Heart left ventricle (tissue), 16 donors: Measurements from ENCODE around the gene CHMP1A. TPM values are rescaled to one million over a fixed set of nuclear protein-coding genes. Genes with fewer than 3 reads are reported as not detected.

Source experiments
- ATAC-seq, 4 donors: fragments of 200-7000 bp; cut with Tn5 transposase; one replicate each; pipeline ENCODE4 v1.9.1; 2020 to 2022; ENCODE audit warnings: moderate library complexity in 4 of 4, mild to moderate bottlenecking in 3 of 4, moderate number of reproducible peaks in 1 of 4
- DNase-seq, 5 donors: peaks; one replicate each; pipeline ENCODE4 v3.0.0-alpha.2; 2020
- H3K27ac ChIP-seq, 12 donors: fragments of 200-600 bp; sonication (generic) in 4 of 12; one replicate each; pipeline versions ENCODE4 v1.5.0 to v1.8.0; 2016 to 2022; ENCODE audit warnings: mild to moderate bottlenecking in 2 of 12
- H3K27me3 ChIP-seq, 9 donors: fragments of 200-600 bp; sonication (generic) in 2 of 9; one replicate each; pipeline versions ENCODE4 v1.5.1 to v1.8.0; 2016 to 2022; ENCODE audit warnings: mild to moderate bottlenecking in 3 of 9
- H3K36me3 ChIP-seq, 9 donors: fragments of 200-600 bp; sonication (generic) in 2 of 9; one replicate each; pipeline versions ENCODE4 v1.5.0 to v1.8.0; 2018 to 2022; ENCODE audit warnings: mild to moderate bottlenecking in 2 of 9
- H3K4me1 ChIP-seq, 12 donors: fragments of 200-600 bp; sonication (generic) in 4 of 12; one replicate each; pipeline versions ENCODE4 v1.5.0 to v1.8.0; 2016 to 2022; ENCODE audit warnings: mild to moderate bottlenecking in 3 of 12
- H3K4me3 ChIP-seq, 12 donors: fragments of 200-600 bp; sonication (generic) in 4 of 12; one replicate each; pipeline versions ENCODE4 v1.5.0 to v1.8.0; 2017 to 2022; ENCODE audit warnings: mild to moderate bottlenecking in 9 of 12, moderate library complexity in 4 of 12
- H3K9me3 ChIP-seq, 12 donors: fragments of 200-600 bp; sonication (generic) in 4 of 12; one replicate each; pipeline versions ENCODE4 v1.5.0 to v1.8.0; 2016 to 2022; ENCODE audit warnings: mild to moderate bottlenecking in 1 of 12
- POLR2A ChIP-seq, 2 donors: fragments of 450-650 bp; IDR thresholded peaks; one replicate each; pipeline ENCODE4 v1.6.1; 2017; ENCODE audit warnings: antibody characterized with exemption in 2 of 2, mild to moderate bottlenecking in 2 of 2, moderate library complexity in 2 of 2
- WGBS, 4 donors: extraction: QIAGEN DNeasy Blood & Tissue Kit in 2 of 4; methylation state at CpG; one replicate each; pipeline versions ENCODE4 v1.1.5 to v1.1.7; 2013 to 2018; 5-methylcytosine and 5-hydroxymethylcytosine counted together
- intact Hi-C, 10 donors: fragments of 100-400 bp; cut with DNase I; formaldehyde crosslinking; loops; one replicate each; pipeline versions ENCODE4 v1.11.1 to v1.14.2; 2022
- polyA plus RNA-seq, 2 donors: library from polyadenylated mRNA; stranded (reverse); fragments of 200-250 nt; gene quantifications; one replicate each; pipeline ENCODE4 v1.2.3, GENCODE V29; 2013
- total RNA-seq, 9 donors: library from RNA; depleted of rRNA in 2 of 9; stranded (reverse); fragments of >200 nt in 2 of 9; fragmentation: NEBNext Ultra II Directional in 3 of 9; extraction: Animal tissue kit (Norgen Biotek cat#: 25700) in 3 of 9; gene quantifications; one replicate each; pipeline versions ENCODE4 v1.1.0 to v1.2.4, GENCODE V29; 2016 to 2023
- TF ChIP-seq, protein P1 (sequence below), 12 donors: fragments of 200-600 bp; sonication (generic) in 4 of 12; IDR thresholded peaks; one replicate each; pipeline versions ENCODE4 v1.5.0 to v1.8.0; 2018 to 2022; ENCODE audit warnings: antibody characterized with exemption in 12 of 12, mild to moderate bottlenecking in 5 of 12
- donor health status: ischemic (EF 13 %, LVEDD 7.1; RV severe dilation, severe dysfunction).
- donor health status: healthy with polysubstance abuse.
- donor health status: DM: no; HTN: yes; CAD: no.
- donor health status: DM: no; HTN: no; CAD: no.
- donor health status: ischemic (EF 25% LVEDD 6.9; RV normal size, moderate dysfunction).
- donor health status: ischemic (EF 25% LVEDD 5.7; RV mildly dilated, moderate dysfunction).
- donor health status: healthy.
- donor health status: DM: yes; HTN: yes; CAD: no.
- donor health status: ischemic (EF 35%, LVEDD 5.7; RV mildly dilated, moderate dysfunction).
- donor health status: nonischemic (EF 11% LVEDD 7.7; RV severe dilation, severe dysfunction).
- donor health status: DM: yes; HTN: yes; CAD: no.
- donor health status: PGD.
- donor health status: ischemic (EF 29% LVEDD 5.4; RV normal size, mild dysfunction).
- donor health status: nonischemic (EF 23%, LVEDD 6.1; RV moderate dilation, normal function).

CHMP1A gene
- total and polyA plus RNA-seq, 11 donors, result 29.3 to 86.3 (median 44.6) TPM

DNA sequence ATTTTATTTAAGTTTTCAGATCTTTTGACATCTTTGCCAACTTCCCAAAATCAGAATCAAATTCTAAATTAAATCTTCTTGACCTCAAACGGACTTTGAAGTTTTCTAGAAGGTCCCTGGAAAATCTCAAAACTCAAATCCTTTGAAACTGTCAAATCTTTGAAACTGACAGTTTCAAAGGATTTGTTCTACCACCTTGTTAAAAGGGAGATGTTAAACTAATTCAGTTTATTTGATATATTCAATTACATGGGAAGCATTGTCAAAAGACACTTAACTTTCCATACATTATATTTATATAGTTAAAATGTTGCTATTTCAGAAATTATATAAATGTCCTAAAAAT lies 47.4 kb downstream of the CHMP1A start:
- H3K4me1 ChIP-seq, result no peaks in the 10 kb centered on the region
- TF ChIP-seq, protein P1, sequence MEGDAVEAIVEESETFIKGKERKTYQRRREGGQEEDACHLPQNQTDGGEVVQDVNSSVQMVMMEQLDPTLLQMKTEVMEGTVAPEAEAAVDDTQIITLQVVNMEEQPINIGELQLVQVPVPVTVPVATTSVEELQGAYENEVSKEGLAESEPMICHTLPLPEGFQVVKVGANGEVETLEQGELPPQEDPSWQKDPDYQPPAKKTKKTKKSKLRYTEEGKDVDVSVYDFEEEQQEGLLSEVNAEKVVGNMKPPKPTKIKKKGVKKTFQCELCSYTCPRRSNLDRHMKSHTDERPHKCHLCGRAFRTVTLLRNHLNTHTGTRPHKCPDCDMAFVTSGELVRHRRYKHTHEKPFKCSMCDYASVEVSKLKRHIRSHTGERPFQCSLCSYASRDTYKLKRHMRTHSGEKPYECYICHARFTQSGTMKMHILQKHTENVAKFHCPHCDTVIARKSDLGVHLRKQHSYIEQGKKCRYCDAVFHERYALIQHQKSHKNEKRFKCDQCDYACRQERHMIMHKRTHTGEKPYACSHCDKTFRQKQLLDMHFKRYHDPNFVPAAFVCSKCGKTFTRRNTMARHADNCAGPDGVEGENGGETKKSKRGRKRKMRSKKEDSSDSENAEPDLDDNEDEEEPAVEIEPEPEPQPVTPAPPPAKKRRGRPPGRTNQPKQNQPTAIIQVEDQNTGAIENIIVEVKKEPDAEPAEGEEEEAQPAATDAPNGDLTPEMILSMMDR (IDR thresholded peaks at IDR 0.05), result no peak
- TF ChIP-seq POLR2A (IDR thresholded peaks at IDR 0.05), result no peak
- no peak overlapping the region for H3K4me3 ChIP-seq
- H3K36me3 ChIP-seq, result no peaks in the 10 kb centered on the region
- ATAC-seq, result no peak
- no peak overlapping the region for H3K27ac ChIP-seq
- no peaks in the 10 kb centered on the region for H3K9me3 ChIP-seq
- intact Hi-C loops, result no loop called here
- 64 to 79% (median 76%) methylated on average over 1 of the region's 1 CpG for WGBS, 4 donors
- DNase-seq, result no peak
- H3K27me3 ChIP-seq, result peaks cover 0 to 28% (median 2%) of the 10 kb centered on the region in 9 donors

DNA sequence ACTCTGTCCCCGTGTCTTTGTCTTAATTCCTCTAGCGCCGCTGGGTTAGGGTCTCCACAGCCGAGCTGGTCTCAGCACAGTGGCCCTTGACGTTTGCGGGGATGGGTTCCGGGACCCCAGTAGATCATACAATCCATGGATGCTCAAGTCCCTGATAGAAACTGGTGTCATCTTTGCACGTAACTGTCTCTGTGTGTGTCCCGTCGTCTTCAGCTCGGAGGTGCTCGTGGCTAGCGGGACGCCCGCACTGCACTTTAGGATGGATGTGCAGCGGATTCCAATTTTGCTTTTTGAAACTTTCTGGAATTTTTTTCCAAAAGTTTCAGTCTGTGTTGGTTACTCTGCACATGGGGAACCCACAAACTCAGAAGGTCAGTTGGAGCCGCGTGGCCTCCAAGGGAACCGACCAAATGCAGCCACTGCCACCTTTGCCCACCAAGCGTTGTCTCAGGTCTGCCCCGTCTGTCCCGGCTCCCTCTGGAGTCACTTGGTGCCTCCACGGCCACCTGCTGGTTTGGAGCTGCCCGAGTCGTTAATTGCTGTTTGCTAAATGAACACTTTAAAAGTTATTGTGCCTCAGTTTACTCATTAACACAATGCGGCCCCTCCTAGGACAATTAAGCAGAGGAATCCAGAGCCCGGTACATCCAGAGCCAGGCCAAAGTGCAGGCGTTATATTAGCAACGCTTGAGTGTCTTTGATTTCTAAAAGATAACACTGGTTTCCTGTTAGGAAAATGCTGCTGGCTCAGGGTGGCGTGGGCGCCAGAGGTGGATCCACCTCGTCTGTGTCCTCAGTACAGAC lies 49.4 kb downstream of the CHMP1A start:
- Histone ChIP-seq H3K4me3 (no peak overlapping the region), H3K4me1 (no peaks in the 10 kb centered on the region), H3K36me3 (no peaks in the 10 kb centered on the region), H3K27me3 (peaks cover 0 to 22% (median 0%) of the 10 kb centered on the region in 9 donors), H3K27ac (no peak overlapping the region), H3K9me3 (no peaks in the 10 kb centered on the region)
- intact Hi-C loops, result no loop called here
- TF ChIP-seq, protein P1 (IDR thresholded peaks at IDR 0.05), result no peak
- TF ChIP-seq POLR2A (IDR thresholded peaks at IDR 0.05), result no peak
- 72 to 79% (median 75%) methylated on average over 32 of the region's 32 CpGs for WGBS, 4 donors
- ATAC-seq (no peak), DNase-seq (no peak)

DNA sequence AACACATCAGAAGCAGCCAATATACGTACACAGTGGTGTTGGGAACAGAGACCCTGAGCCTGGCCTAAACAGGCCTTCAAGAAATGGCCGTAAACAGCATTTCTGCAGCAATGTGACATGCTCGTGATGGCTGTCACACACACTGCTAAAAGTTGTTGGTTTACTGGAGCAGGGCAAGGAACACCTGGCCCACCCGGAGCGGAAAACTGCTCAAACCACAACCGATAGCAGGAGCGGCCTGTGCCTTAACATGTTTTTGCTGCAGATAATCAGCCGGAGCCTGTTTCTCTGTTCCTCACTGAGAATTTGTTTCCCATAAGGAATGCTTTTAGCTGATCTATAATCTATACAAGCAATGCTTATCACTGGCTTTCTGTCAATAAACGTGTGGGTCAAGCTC lies 50.1 kb downstream of the CHMP1A start:
- no peaks in the 10 kb centered on the region for H3K9me3 ChIP-seq
- peaks cover 0 to 7% (median 3%) of the 10 kb centered on the region in 12 donors for H3K4me1 ChIP-seq
- H3K27ac ChIP-seq, result no peak overlapping the region
- H3K27me3 ChIP-seq, result peaks cover 0 to 16% (median 0%) of the 10 kb centered on the region in 9 donors
- WGBS, 4 donors, result 71 to 76% (median 74%) methylated on average over 9 of the region's 9 CpGs
- TF ChIP-seq POLR2A (IDR thresholded peaks at IDR 0.05), result no peak
- TF ChIP-seq, protein P1 (IDR thresholded peaks at IDR 0.05), result no peak
- intact Hi-C loops, result no loop called here
- no peaks in the 10 kb centered on the region for H3K36me3 ChIP-seq
- H3K4me3 ChIP-seq, result no peak overlapping the region
- ATAC-seq, result no peak
- DNase-seq, result no peak

DNA sequence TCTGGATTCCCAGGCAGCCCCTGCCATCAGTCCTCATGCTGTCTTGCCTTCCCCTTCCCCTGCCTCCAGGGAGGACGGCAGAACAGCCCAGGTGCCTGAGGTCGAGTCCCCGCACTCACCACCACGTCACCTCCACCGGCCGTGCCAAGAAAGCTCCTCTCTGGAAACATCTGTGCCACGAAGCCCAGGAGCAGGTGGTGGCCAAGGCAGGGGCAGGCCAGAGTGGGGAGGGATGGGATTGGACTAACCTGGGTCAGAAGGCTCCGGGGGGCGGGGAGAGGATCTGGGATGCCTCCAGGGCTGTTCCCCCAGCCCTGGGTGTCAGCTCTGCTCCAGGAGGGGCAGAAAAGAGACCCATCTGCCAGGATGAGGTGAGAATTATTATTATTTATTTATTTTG lies 51.5 kb downstream of the CHMP1A start:
- peaks cover 0 to 14% (median 3%) of the 10 kb centered on the region in 12 donors for H3K4me1 ChIP-seq
- no peak overlapping the region for H3K27ac ChIP-seq
- ATAC-seq, result no peak
- TF ChIP-seq POLR2A (IDR thresholded peaks at IDR 0.05), result no peak
- TF ChIP-seq, protein P1 (IDR thresholded peaks at IDR 0.05), result no peak
- H3K36me3 ChIP-seq, result no peaks in the 10 kb centered on the region
- no peaks in the 10 kb centered on the region for H3K9me3 ChIP-seq
- intact Hi-C loops, result no loop called here
- peaks cover 0 to 12% (median 0%) of the 10 kb centered on the region in 9 donors for H3K27me3 ChIP-seq
- no peak for DNase-seq
- WGBS, 4 donors, result 79 to 93% (median 85%) methylated on average over 2 to 9 of the region's 9 CpGs
- H3K4me3 ChIP-seq, result no peak overlapping the region
